Myocyte (in vitro differentiated cells): ENCODE results near the gene LPIN2. TPM values are rescaled to one million over a fixed set of nuclear protein-coding genes. Genes with fewer than 3 reads are reported as not detected.
A peak's percentile ranks its signal among the peaks of the same experiment; 100 is the strongest.
"Not testable (repeated sequence)": the region's sequence is repeated elsewhere in the genome, so short reads cannot be mapped to it uniquely, and the experiment has no call there.

Experiments
- DNase-seq: peaks from one replicate; pipeline ENCODE4 v3.0.0-alpha.2; 2012; ENCODE audit warnings: low read depth
- polyA plus RNA-seq: library from polyadenylated mRNA; unstranded; fragments of >200 nt; gene quantifications from one replicate; pipeline ENCODE4 v1.2.1, GENCODE V29; 2012; ENCODE audit warnings: missing spikeins
- total RNA-seq: library from RNA; depleted of rRNA; stranded (reverse); fragments of >200 nt; gene quantifications from 2 replicates; pipeline ENCODE4 v1.2.3, GENCODE V29; 2014

Gene LPIN2, protein sequence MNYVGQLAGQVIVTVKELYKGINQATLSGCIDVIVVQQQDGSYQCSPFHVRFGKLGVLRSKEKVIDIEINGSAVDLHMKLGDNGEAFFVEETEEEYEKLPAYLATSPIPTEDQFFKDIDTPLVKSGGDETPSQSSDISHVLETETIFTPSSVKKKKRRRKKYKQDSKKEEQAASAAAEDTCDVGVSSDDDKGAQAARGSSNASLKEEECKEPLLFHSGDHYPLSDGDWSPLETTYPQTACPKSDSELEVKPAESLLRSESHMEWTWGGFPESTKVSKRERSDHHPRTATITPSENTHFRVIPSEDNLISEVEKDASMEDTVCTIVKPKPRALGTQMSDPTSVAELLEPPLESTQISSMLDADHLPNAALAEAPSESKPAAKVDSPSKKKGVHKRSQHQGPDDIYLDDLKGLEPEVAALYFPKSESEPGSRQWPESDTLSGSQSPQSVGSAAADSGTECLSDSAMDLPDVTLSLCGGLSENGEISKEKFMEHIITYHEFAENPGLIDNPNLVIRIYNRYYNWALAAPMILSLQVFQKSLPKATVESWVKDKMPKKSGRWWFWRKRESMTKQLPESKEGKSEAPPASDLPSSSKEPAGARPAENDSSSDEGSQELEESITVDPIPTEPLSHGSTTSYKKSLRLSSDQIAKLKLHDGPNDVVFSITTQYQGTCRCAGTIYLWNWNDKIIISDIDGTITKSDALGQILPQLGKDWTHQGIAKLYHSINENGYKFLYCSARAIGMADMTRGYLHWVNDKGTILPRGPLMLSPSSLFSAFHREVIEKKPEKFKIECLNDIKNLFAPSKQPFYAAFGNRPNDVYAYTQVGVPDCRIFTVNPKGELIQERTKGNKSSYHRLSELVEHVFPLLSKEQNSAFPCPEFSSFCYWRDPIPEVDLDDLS
- 22.9 and 28.7 TPM in 2 replicates for total RNA-seq
- polyA plus RNA-seq: 14.7 TPM

DNA sequence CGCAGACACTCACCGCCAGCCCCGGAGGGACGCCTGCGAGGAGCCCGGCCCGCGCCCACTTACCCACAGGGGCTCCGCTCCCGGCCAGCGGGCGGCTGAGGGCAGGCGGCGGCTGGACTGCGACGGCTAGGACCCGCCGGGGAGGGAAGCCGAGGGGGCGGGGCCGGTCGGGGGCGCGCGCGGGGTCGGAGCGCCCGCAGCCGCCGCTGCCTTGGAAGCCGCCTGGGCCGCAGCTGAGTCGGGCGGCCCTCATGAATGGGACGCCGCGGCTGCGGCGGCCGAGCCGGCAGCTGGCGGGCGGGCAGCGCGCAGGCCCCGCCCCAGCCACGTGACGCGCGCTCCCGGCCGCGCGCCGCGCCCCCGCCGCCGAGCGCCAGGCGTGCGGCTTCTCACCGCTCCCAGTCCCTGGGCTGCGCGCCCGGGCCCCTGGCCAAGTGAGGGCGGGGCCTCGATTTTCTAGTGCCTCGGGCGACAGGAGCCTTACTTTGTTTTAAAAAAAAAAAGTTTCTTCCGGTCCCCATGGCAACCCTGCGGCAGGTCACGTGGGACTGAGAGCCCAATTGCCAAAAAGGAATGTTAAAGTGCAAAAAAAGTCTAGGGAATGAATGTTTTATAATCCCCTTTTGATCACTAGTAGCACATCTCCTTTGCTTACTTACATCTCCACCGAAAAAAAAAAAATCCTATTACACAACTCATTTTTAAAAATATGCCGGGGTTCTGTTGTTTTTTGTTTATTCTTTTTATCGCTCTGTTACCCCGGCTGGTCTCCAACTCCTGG lies at the start of gene LPIN2:
Gene LPIN2 (minus strand): TSS at position 121 of the 781 bp plus-strand sequence. CDS start 52,304 bp downstream, outside the sequence.
- peak; percentile 96 for DNase-seq

DNA sequence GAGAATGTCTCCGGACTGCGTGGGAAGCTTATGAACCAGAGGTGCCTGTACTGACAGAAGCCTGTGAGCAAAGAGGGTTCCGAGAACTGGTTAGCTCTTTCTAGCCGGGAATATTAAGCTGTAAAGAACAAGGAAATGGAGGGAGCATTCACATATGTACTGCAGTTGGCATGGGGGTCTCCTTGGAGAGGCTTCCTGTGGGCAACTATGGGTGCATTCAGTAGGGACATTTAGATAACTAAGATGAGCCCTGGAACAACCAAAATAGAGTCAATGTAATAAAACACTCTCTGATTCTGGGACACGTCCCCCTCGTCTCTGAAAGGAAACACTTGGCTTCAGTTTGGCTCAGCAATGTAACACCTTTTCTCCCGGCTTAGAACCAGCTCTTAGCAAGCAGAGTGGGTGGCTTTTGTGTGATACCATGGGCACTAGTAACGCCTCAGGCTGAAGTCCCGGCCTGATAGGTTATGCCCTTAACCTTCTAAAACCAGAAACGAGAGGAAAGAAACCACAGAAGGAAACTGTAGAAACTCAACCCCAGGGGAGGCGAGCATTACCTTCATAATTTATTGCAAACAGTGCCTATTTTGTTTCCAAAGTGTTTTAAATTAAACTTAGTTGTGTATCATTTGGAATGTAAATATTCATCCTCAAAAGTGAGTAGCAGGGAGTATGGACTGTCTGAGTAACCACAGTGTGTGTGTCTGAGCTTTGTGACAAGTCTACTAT lies 48.8 kb upstream of the LPIN2 start:
- DNase-seq: no peak

DNA sequence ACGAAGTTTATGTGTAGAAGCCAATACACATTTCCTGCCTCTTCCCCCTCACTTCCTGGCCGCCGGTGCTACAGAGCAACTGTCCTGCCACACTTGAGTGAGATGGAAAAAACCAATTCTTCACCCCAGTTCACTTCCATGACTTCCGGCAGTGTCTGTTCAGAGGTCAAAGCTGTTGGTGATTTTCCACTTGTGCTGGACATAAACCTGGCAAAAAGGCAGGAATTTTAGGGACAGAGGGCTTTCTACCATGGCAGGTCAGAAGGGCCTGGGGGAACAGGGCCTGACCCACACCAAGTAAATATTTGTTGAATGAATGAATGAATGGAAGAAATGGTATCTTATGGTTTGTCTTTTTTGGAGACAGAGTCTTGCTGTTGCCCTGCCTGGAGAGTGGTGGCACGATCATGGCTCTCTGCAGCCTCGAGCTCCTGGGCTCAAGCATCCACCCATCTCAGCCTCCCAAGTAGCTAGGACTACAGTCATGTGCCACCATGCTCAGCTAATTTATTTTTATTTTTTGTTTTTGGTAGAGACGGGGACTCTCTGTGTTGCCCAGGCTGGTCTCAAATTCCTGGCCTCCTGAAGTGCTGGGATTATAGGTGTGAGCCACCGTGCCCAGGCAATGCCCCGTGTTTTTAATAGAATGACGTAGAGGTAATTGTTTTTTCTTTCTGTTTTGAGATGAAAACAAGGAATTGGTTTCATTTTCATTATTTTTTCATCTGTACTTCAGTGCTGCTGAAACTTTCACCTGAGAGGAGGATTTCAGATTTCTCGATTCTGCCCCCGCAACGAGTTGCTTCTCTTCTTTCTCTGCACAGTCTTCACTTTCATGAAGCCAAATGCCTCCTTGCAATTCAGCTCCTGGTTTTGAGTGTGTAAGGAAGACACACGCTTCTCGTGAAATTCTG lies 48.0 kb upstream of the LPIN2 start:
- DNase-seq: no peak

DNA sequence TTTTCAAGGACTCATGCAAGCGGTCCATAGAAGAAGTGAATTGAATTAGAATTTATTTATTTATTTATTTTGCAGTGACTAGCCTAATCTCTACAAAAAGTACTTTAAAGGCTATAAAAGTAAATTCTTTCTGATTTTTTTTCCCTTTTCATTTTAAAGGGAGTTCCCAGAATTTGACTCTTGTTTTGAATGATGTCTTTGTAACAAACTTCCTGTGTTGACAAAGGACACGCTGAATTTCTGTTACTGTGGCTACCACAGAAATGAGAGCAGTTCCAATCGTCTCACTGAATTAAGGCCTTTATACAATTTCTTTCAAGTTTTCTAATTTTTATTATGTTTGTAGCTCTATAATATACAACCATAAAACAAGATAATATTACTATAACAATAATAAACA lies 46.3 kb upstream of the LPIN2 start:
- no peak for DNase-seq

GRCh38 chr18:3058328-3059191 lies 45.6 kb upstream of the LPIN2 start:
- no peak for DNase-seq

GRCh38 chr18:3057526-3057925 lies 44.6 kb upstream of the LPIN2 start:
- DNase-seq: no peak

GRCh38 chr18:3056311-3056710 lies 43.4 kb upstream of the LPIN2 start:
- DNase-seq: no peak

GRCh38 chr18:3055816-3056215 lies 42.9 kb upstream of the LPIN2 start:
- no peak for DNase-seq

GRCh38 chr18:3055186-3055728 lies 42.3 kb upstream of the LPIN2 start:
- DNase-seq: peak; percentile 16

- no peak for DNase-seq
Observed at GRCh38 chr18:3054780-3055179, 41.8 kb upstream of the LPIN2 start.

GRCh38 chr18:3054214-3054613 lies 41.3 kb upstream of the LPIN2 start:
- no peak for DNase-seq

- DNase-seq: no peak
Observed at GRCh38 chr18:3053081-3053480, 40.1 kb upstream of the LPIN2 start.

DNA sequence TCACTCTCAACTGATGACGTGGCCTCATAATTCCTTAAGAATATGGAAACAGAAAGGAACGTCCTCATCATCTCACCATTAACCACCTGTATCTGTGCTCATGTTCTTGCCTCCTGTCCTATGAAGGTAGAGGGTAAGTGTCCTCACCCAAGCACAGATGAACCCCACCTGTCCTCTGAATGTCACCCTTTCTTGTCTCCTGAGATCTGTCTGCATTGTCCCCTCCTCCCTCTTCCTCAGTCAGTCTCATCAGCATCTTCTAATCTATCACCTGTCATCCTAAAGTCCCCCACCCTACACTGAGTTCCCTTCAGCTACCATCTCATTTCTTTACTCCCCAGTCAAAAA lies 39.4 kb upstream of the LPIN2 start:
- no peak for DNase-seq

GRCh38 chr18:3051718-3052410 lies 38.9 kb upstream of the LPIN2 start:
- DNase-seq: no peak

DNA sequence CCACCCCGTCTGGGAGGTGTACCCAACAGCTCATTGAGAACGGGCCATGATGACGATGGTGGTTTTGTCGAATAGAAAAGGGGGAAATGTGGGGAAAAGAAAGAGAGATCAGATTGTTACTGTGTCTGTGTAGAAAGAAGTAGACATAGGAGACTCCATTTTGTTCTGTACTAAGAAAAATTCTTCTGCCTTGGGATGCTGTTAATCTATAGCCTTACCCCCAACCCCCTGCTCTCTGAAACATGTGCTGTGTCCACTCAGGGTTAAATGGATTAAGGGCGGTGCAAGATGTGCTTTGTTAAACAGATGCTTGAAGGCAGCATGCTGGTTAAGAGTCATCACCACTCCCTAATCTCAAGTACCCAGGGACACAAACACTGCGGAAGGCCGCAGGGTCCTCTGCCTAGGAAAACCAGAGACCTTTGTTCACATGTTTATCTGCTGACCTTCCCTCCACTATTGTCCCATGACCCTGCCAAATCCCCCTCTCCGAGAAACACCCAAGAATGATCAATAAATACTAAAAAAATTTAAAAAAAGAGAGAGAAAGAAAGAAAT lies 37.0 kb upstream of the LPIN2 start:
- not testable (repeated sequence) for DNase-seq

- no peak for DNase-seq
Observed at GRCh38 chr18:3048820-3049349, 35.9 kb upstream of the LPIN2 start.

- DNase-seq: no peak
Observed at GRCh38 chr18:3048121-3048520, 35.2 kb upstream of the LPIN2 start.
